OCI-LY1 (cell line): ENCODE results near the gene ANKRD11.

Experiments
- H2AFZ ChIP-seq: fragments of 200-600 bp; sonication (generic), shearing (Covaris generic); 2 replicates; pipeline ENCODE4 v1.6.0; 2014; ENCODE audit warnings: antibody characterized with exemption, mild to moderate bottlenecking, low read length
- H3F3A ChIP-seq: fragments of 200-600 bp; sonication (generic), shearing (Covaris generic); 2 replicates; pipeline ENCODE4 v1.6.0; 2014; ENCODE audit warnings: mild to moderate bottlenecking, antibody characterized with exemption, low read length, moderate library complexity; ENCODE audit not compliant: insufficient read depth
- H3K27ac ChIP-seq: fragments of 200-600 bp; sonication (generic); 2 replicates; pipeline ENCODE4 v1.5.1; 2014; ENCODE audit warnings: low read length, mixed run types, mild to moderate bottlenecking, low read depth; ENCODE audit not compliant: poor library complexity, severe bottlenecking
- H3K27me3 ChIP-seq: fragments of 200-600 bp; sonication (generic); 2 replicates; pipeline ENCODE4 v1.6.0; 2014; ENCODE audit warnings: antibody characterized with exemption, mild to moderate bottlenecking, low read length, moderate library complexity; ENCODE audit not compliant: insufficient read depth
- H3K36me3 ChIP-seq: fragments of 200-600 bp; sonication (generic); 2 replicates; pipeline ENCODE4 v1.6.1; 2014; ENCODE audit warnings: mild to moderate bottlenecking, antibody characterized with exemption, low read length, moderate library complexity, mixed read lengths; ENCODE audit not compliant: insufficient read depth
- H3K4me1 ChIP-seq: fragments of 200-600 bp; sonication (generic); 2 replicates; pipeline ENCODE4 v1.5.1; 2014; ENCODE audit warnings: mild to moderate bottlenecking, low read length, moderate library complexity; ENCODE audit not compliant: insufficient read depth, severe bottlenecking
- H3K4me2 ChIP-seq: fragments of 200-600 bp; sonication (generic), shearing (Covaris generic); 2 replicates; pipeline ENCODE4 v1.6.1; 2014; ENCODE audit warnings: low read length
- H3K4me3 ChIP-seq: fragments of 200-600 bp; sonication (generic); 2 replicates; pipeline ENCODE4 v1.5.1; 2014; ENCODE audit warnings: low read length, low read depth, mild to moderate bottlenecking, mixed read lengths; ENCODE audit not compliant: poor library complexity, severe bottlenecking
- H3K79me2 ChIP-seq: fragments of 200-600 bp; shearing (Covaris generic); 2 replicates; pipeline ENCODE4 v1.6.1; 2016; ENCODE audit warnings: mixed run types, low read length, mixed read lengths; ENCODE audit not compliant: insufficient read depth
- H3K9ac ChIP-seq: fragments of 200-600 bp; sonication (generic), shearing (Covaris generic); 2 replicates; pipeline ENCODE4 v1.6.1; 2014; ENCODE audit warnings: mild to moderate bottlenecking, low read length, mixed read lengths
- H3K9me2 ChIP-seq: fragments of 200-600 bp; sonication (generic), shearing (Covaris generic); 2 replicates; pipeline ENCODE4 v1.6.1; 2014; ENCODE audit warnings: low read depth, mild to moderate bottlenecking, low read length, mixed read lengths
- H3K9me3 ChIP-seq: fragments of 200-600 bp; shearing (Covaris generic); 2 replicates; pipeline ENCODE4 v1.6.1; 2014; ENCODE audit warnings: low read length, mixed read lengths
- H4K20me1 ChIP-seq: fragments of 200-600 bp; sonication (generic), shearing (Covaris generic); 2 replicates; pipeline ENCODE4 v1.6.0; 2016; ENCODE audit warnings: mild to moderate bottlenecking, low read length; ENCODE audit not compliant: insufficient read depth
- CTCF ChIP-seq: fragments of 200-600 bp; sonication (generic), shearing (Covaris generic); IDR thresholded peaks from 2 replicates; pipeline ENCODE4 v1.5.1; 2017; ENCODE audit warnings: mild to moderate bottlenecking, antibody characterized with exemption, low read length, moderate library complexity, mixed read lengths
- EZH2 ChIP-seq: fragments of 200-600 bp; sonication (generic), shearing (Covaris generic); IDR thresholded peaks from 2 replicates; pipeline ENCODE4 v1.8.0; 2017; ENCODE audit warnings: borderline replicate concordance, mixed run types, mild to moderate bottlenecking, antibody characterized with exemption, low read length, moderate library complexity, mixed read lengths

The ANKRD11 gene

DNA sequence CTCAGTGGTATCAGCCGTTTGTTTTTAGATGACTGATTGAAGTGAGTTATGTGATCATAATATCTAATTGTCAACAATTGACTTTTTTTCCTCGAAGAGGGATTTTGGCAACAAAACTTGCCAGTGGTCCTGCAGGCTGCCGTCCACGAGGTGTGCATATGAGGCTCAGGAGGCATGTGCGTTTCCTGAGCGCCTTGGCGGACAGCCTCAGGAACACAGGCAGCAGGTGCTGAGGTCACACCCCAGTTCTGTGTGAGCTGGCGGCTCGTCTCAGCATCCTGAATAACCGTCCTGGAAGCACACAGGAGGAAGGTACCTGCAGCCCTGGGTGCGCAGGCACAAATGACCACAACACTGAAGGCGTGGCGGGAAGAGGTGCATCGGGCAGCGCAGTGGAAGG, 29.5 kb upstream of the ANKRD11 start:
- H3K9me2 ChIP-seq, result no peaks in the 10 kb centered on the region
- H3K9ac ChIP-seq, result no peak overlapping the region
- peaks cover 89% of the 10 kb centered on the region for H3K36me3 ChIP-seq
- no peaks in the 10 kb centered on the region for H3K9me3 ChIP-seq
- no peaks in the 10 kb centered on the region for H3K27me3 ChIP-seq
- no peaks in the 10 kb centered on the region for H4K20me1 ChIP-seq
- TF ChIP-seq CTCF (no peak), EZH2 (no peak)
- H2AFZ ChIP-seq, result no peak overlapping the region
- no peak overlapping the region for H3K4me2 ChIP-seq
- H3K79me2 ChIP-seq, result peaks cover 3% of the 10 kb centered on the region; the same call in 1 of the 2 replicates
- no peaks in the 10 kb centered on the region for H3F3A ChIP-seq
- no peak overlapping the region for H3K27ac ChIP-seq
- H3K4me1 ChIP-seq, result peaks cover 4% of the 10 kb centered on the region
- H3K4me3 ChIP-seq, result no peak overlapping the region

GRCh38 chr16:89517128-89517527, 26.8 kb upstream of the ANKRD11 start:
- Histone ChIP-seq H3K4me1 (no peaks in the 10 kb centered on the region), H3K9me3 (no peaks in the 10 kb centered on the region), H3K4me2 (no peak overlapping the region), H3K4me3 (no peak overlapping the region), H3K36me3 (peaks cover 87% of the 10 kb centered on the region), H3K9me2 (no peaks in the 10 kb centered on the region), H3K27me3 (no peaks in the 10 kb centered on the region), H3F3A (no peaks in the 10 kb centered on the region), H4K20me1 (no peaks in the 10 kb centered on the region), H3K79me2 (peaks cover 3% of the 10 kb centered on the region; the same call in 1 of the 2 replicates), H2AFZ (no peak overlapping the region), H3K9ac (no peak overlapping the region), H3K27ac (no peak overlapping the region)
- no peak for TF ChIP-seq CTCF
- no peak for TF ChIP-seq EZH2

- no peaks in the 10 kb centered on the region for H3K27me3 ChIP-seq
- TF ChIP-seq CTCF (no peak), EZH2 (no peak)
- no peaks in the 10 kb centered on the region for H3K9me2 ChIP-seq
- H3K4me2 ChIP-seq, result no peak overlapping the region
- no peak overlapping the region for H3K4me3 ChIP-seq
- peaks cover 26% of the 10 kb centered on the region for H3K4me1 ChIP-seq
- peaks cover 14% of the 10 kb centered on the region for H3K79me2 ChIP-seq
- no peak overlapping the region for H2AFZ ChIP-seq
- no peaks in the 10 kb centered on the region for H3K9me3 ChIP-seq
- no peak overlapping the region for H3K9ac ChIP-seq
- H3K27ac ChIP-seq, result no peak overlapping the region
- no peaks in the 10 kb centered on the region for H3F3A ChIP-seq
- H4K20me1 ChIP-seq, result no peaks in the 10 kb centered on the region
- H3K36me3 ChIP-seq, result peaks cover 61% of the 10 kb centered on the region
Observed at GRCh38 chr16:89512453-89512852, 22.1 kb upstream of the ANKRD11 start.
